OCI-LY1 (cell line): ENCODE data around the gene TEX26.

Experiments used
- H2AFZ ChIP-seq: fragments of 200-600 bp; sonication (generic), shearing (Covaris generic); 2 replicates; pipeline ENCODE4 v1.6.0; 2014; ENCODE audit warnings: antibody characterized with exemption, mild to moderate bottlenecking, low read length
- H3F3A ChIP-seq: fragments of 200-600 bp; sonication (generic), shearing (Covaris generic); 2 replicates; pipeline ENCODE4 v1.6.0; 2014; ENCODE audit warnings: mild to moderate bottlenecking, antibody characterized with exemption, low read length, moderate library complexity; ENCODE audit not compliant: insufficient read depth
- H3K27ac ChIP-seq: fragments of 200-600 bp; sonication (generic); 2 replicates; pipeline ENCODE4 v1.5.1; 2014; ENCODE audit warnings: low read length, mixed run types, mild to moderate bottlenecking, low read depth; ENCODE audit not compliant: poor library complexity, severe bottlenecking
- H3K27me3 ChIP-seq: fragments of 200-600 bp; sonication (generic); 2 replicates; pipeline ENCODE4 v1.6.0; 2014; ENCODE audit warnings: antibody characterized with exemption, mild to moderate bottlenecking, low read length, moderate library complexity; ENCODE audit not compliant: insufficient read depth
- H3K36me3 ChIP-seq: fragments of 200-600 bp; sonication (generic); 2 replicates; pipeline ENCODE4 v1.6.1; 2014; ENCODE audit warnings: mild to moderate bottlenecking, antibody characterized with exemption, low read length, moderate library complexity, mixed read lengths; ENCODE audit not compliant: insufficient read depth
- H3K4me1 ChIP-seq: fragments of 200-600 bp; sonication (generic); 2 replicates; pipeline ENCODE4 v1.5.1; 2014; ENCODE audit warnings: mild to moderate bottlenecking, low read length, moderate library complexity; ENCODE audit not compliant: insufficient read depth, severe bottlenecking
- H3K4me2 ChIP-seq: fragments of 200-600 bp; sonication (generic), shearing (Covaris generic); 2 replicates; pipeline ENCODE4 v1.6.1; 2014; ENCODE audit warnings: low read length
- H3K4me3 ChIP-seq: fragments of 200-600 bp; sonication (generic); 2 replicates; pipeline ENCODE4 v1.5.1; 2014; ENCODE audit warnings: low read length, low read depth, mild to moderate bottlenecking, mixed read lengths; ENCODE audit not compliant: poor library complexity, severe bottlenecking
- H3K79me2 ChIP-seq: fragments of 200-600 bp; shearing (Covaris generic); 2 replicates; pipeline ENCODE4 v1.6.1; 2016; ENCODE audit warnings: mixed run types, low read length, mixed read lengths; ENCODE audit not compliant: insufficient read depth
- H3K9ac ChIP-seq: fragments of 200-600 bp; sonication (generic), shearing (Covaris generic); 2 replicates; pipeline ENCODE4 v1.6.1; 2014; ENCODE audit warnings: mild to moderate bottlenecking, low read length, mixed read lengths
- H3K9me2 ChIP-seq: fragments of 200-600 bp; sonication (generic), shearing (Covaris generic); 2 replicates; pipeline ENCODE4 v1.6.1; 2014; ENCODE audit warnings: low read depth, mild to moderate bottlenecking, low read length, mixed read lengths
- H3K9me3 ChIP-seq: fragments of 200-600 bp; shearing (Covaris generic); 2 replicates; pipeline ENCODE4 v1.6.1; 2014; ENCODE audit warnings: low read length, mixed read lengths
- H4K20me1 ChIP-seq: fragments of 200-600 bp; sonication (generic), shearing (Covaris generic); 2 replicates; pipeline ENCODE4 v1.6.0; 2016; ENCODE audit warnings: mild to moderate bottlenecking, low read length; ENCODE audit not compliant: insufficient read depth
- EZH2 ChIP-seq: fragments of 200-600 bp; sonication (generic), shearing (Covaris generic); IDR thresholded peaks from 2 replicates; pipeline ENCODE4 v1.8.0; 2017; ENCODE audit warnings: borderline replicate concordance, mixed run types, mild to moderate bottlenecking, antibody characterized with exemption, low read length, moderate library complexity, mixed read lengths
- TF ChIP-seq, protein P1 (sequence below): fragments of 200-600 bp; sonication (generic), shearing (Covaris generic); IDR thresholded peaks from 2 replicates; pipeline ENCODE4 v1.5.1; 2017; ENCODE audit warnings: mild to moderate bottlenecking, antibody characterized with exemption, low read length, moderate library complexity, mixed read lengths

TEX26 gene

DNA sequence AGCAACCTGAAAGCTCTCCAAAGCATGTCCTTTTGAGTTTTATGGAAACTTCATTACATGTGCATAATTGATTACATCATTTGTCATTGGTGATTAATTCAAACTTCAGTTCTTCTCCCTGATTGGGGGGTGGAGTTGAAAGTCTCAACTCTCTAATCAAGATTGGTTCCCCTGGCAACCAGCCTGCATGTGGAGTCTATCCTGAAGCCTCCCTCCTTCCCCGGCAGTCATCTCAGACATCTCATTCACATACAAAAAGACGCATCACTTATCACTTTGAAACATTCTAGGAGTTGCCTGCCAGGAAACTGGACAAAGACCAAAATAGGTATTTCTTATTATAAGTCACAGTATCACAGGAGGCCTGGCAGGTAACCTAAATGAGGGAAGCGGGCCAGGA, 50.5 kb downstream of the TEX26 start:
- no peaks in the 10 kb centered on the region for H3K9me3 ChIP-seq
- H3K27me3 ChIP-seq, result no peaks in the 10 kb centered on the region
- H4K20me1 ChIP-seq, result no peaks in the 10 kb centered on the region
- H3K79me2 ChIP-seq, result no peaks in the 10 kb centered on the region
- no peak overlapping the region for H3K9ac ChIP-seq
- H3K4me2 ChIP-seq, result no peak overlapping the region
- no peak for TF ChIP-seq EZH2
- TF ChIP-seq, protein P1, sequence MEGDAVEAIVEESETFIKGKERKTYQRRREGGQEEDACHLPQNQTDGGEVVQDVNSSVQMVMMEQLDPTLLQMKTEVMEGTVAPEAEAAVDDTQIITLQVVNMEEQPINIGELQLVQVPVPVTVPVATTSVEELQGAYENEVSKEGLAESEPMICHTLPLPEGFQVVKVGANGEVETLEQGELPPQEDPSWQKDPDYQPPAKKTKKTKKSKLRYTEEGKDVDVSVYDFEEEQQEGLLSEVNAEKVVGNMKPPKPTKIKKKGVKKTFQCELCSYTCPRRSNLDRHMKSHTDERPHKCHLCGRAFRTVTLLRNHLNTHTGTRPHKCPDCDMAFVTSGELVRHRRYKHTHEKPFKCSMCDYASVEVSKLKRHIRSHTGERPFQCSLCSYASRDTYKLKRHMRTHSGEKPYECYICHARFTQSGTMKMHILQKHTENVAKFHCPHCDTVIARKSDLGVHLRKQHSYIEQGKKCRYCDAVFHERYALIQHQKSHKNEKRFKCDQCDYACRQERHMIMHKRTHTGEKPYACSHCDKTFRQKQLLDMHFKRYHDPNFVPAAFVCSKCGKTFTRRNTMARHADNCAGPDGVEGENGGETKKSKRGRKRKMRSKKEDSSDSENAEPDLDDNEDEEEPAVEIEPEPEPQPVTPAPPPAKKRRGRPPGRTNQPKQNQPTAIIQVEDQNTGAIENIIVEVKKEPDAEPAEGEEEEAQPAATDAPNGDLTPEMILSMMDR, result no peak
- H3K27ac ChIP-seq, result no peak overlapping the region
- no peaks in the 10 kb centered on the region for H3F3A ChIP-seq
- H3K4me3 ChIP-seq, result no peak overlapping the region
- no peaks in the 10 kb centered on the region for H3K4me1 ChIP-seq
- no peaks in the 10 kb centered on the region for H3K36me3 ChIP-seq
- H3K9me2 ChIP-seq, result no peaks in the 10 kb centered on the region
- no peak overlapping the region for H2AFZ ChIP-seq

DNA sequence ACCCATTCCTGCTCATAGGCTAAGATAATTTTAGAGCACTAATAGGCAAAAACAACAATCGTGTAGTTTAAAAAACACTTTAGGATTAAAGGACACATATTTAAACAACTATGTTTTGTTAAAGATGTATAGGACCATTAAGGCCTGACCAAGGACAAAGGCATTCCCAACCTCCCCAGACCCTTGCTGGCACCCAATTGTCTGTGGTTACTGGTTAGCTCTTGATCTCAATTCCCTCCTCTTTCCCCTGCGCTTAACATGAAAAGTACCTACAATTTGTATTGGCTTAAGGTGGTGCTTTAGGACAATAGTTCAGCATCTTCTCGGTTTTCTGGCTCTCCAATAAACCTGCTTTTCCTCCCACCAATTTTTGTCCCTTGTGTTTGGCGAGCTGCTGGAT, 51.0 kb downstream of the TEX26 start:
- H4K20me1 ChIP-seq, result no peaks in the 10 kb centered on the region
- TF ChIP-seq, protein P1, result no peak

DNA sequence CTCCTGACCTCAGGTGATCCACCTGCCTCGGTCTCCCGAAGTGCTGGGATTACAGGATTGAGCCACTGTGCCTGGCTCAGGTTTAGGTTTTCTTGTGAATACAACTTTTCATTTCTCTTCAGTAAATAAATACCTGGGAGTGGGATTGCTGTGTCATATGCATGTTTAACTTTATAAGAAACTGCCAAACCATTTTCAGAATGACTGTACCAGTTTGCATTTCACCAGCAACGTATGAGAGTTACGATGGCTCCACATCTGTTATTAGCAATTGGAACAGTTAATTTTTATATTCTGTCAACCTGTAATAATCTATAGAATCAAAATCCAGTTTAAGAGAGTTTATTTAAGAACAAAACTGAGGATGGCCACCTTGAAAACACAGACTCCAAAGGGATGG, 52.2 kb downstream of the TEX26 start:
- Histone ChIP-seq H3K36me3 (no peaks in the 10 kb centered on the region), H2AFZ (no peak overlapping the region), H3K9me2 (no peaks in the 10 kb centered on the region), H4K20me1 (no peaks in the 10 kb centered on the region), H3K9me3 (no peaks in the 10 kb centered on the region), H3K27me3 (no peaks in the 10 kb centered on the region), H3K27ac (no peak overlapping the region), H3K4me3 (no peak overlapping the region), H3K4me2 (no peak overlapping the region), H3K9ac (no peak overlapping the region), H3K79me2 (no peaks in the 10 kb centered on the region), H3K4me1 (no peaks in the 10 kb centered on the region), H3F3A (no peaks in the 10 kb centered on the region)
- TF ChIP-seq EZH2, result no peak
- TF ChIP-seq, protein P1, result no peak

More for the DNA sequence above, 51.0 kb downstream of the TEX26 start:
- no peak overlapping the region for H3K27ac ChIP-seq
- H3K4me3 ChIP-seq, result no peak overlapping the region
- no peak overlapping the region for H3K4me2 ChIP-seq
- H3K27me3 ChIP-seq, result no peaks in the 10 kb centered on the region
- no peaks in the 10 kb centered on the region for H3K79me2 ChIP-seq
- H3K4me1 ChIP-seq, result no peaks in the 10 kb centered on the region
- H3F3A ChIP-seq, result no peaks in the 10 kb centered on the region
- no peaks in the 10 kb centered on the region for H3K9me3 ChIP-seq
- no peak overlapping the region for H3K9ac ChIP-seq
- no peaks in the 10 kb centered on the region for H3K9me2 ChIP-seq
- no peaks in the 10 kb centered on the region for H3K36me3 ChIP-seq
- H2AFZ ChIP-seq, result no peak overlapping the region
